GM23338 (cell line): ENCODE measurements around the gene ZC3H7A. TPM values are rescaled to one million over a fixed set of nuclear protein-coding genes. Genes with fewer than 3 reads are reported as not detected.

Experiments
- ATAC-seq: fragments of 200-7000 bp; cut with Tn5 transposase; 3 replicates; pipeline ENCODE4 v1.9.1; 2020
- DNase-seq: peaks from one replicate; pipeline ENCODE4 v3.0.0-alpha.2; 2015; ENCODE audit warnings: low spot score
- H2AFZ ChIP-seq: fragments of 200-600 bp; sonication (generic); 2 replicates; pipeline ENCODE4 v1.8.0; 2016; ENCODE audit warnings: antibody characterized with exemption, mild to moderate bottlenecking, moderate library complexity
- H3F3A ChIP-seq: fragments of 200-600 bp; sonication (generic); replicated peaks from 2 replicates; pipeline ENCODE4 v1.8.0; 2017; ENCODE audit warnings: antibody characterized with exemption, mixed run types, low read depth
- H3K27ac ChIP-seq: fragments of 200-600 bp; sonication (generic); 2 replicates; pipeline ENCODE4 v1.6.1; 2016; ENCODE audit warnings: low read depth
- H3K27me3 ChIP-seq: fragments of 200-600 bp; sonication (generic); 2 replicates; pipeline ENCODE4 v1.8.0; 2016; ENCODE audit warnings: mild to moderate bottlenecking, mixed run types, moderate library complexity; ENCODE audit not compliant: insufficient read depth
- H3K36me3 ChIP-seq: fragments of 200-600 bp; sonication (generic); 2 replicates; pipeline ENCODE4 v1.8.0; 2016; ENCODE audit warnings: mild to moderate bottlenecking; ENCODE audit not compliant: insufficient read depth
- H3K4me1 ChIP-seq: fragments of 200-600 bp; sonication (generic); 2 replicates; pipeline ENCODE4 v1.8.0; 2016; ENCODE audit warnings: mild to moderate bottlenecking, moderate library complexity; ENCODE audit not compliant: insufficient read depth
- H3K4me2 ChIP-seq: fragments of 200-600 bp; sonication (generic); 2 replicates; pipeline ENCODE4 v1.7.1; 2017; ENCODE audit warnings: mixed run types
- H3K4me3 ChIP-seq: fragments of 200-600 bp; sonication (generic); 2 replicates; pipeline ENCODE4 v1.6.1; 2016; ENCODE audit warnings: mixed run types
- H3K79me2 ChIP-seq: fragments of 200-600 bp; sonication (generic); replicated peaks from 2 replicates; pipeline ENCODE4 v1.8.0; 2017; ENCODE audit warnings: mild to moderate bottlenecking; ENCODE audit not compliant: insufficient read depth
- H3K9me2 ChIP-seq: fragments of 200-600 bp; sonication (generic); 2 replicates; pipeline ENCODE4 v1.8.0; 2017; ENCODE audit not compliant: insufficient read depth
- H4K20me1 ChIP-seq: fragments of 200-600 bp; sonication (generic); replicated peaks from 2 replicates; pipeline ENCODE4 v1.8.0; 2017; ENCODE audit warnings: mild to moderate bottlenecking; ENCODE audit not compliant: insufficient read depth
- H3K27ac Mint-ChIP-seq: 2 replicates; pipeline ENCODE4 v1.8.0; 2020; ENCODE audit warnings: inconsistent platforms, mild to moderate bottlenecking, moderate library complexity, mixed read lengths
- H3K27me3 Mint-ChIP-seq: 3 replicates; pipeline ENCODE4 v1.8.0; 2022; ENCODE audit warnings: low read depth, mild to moderate bottlenecking, moderate library complexity, mixed read lengths, inconsistent platforms; ENCODE audit not compliant: insufficient read depth, poor library complexity
- H3K36me3 Mint-ChIP-seq: 3 replicates; pipeline ENCODE4 v1.8.0; 2021; ENCODE audit warnings: low read depth, mild to moderate bottlenecking, inconsistent platforms, moderate library complexity, mixed read lengths
- H3K4me1 Mint-ChIP-seq: 3 replicates; pipeline ENCODE4 v1.8.0; 2020; ENCODE audit warnings: mild to moderate bottlenecking, inconsistent platforms, mixed read lengths
- H3K4me3 Mint-ChIP-seq: 3 replicates; pipeline ENCODE4 v1.8.0; 2021; ENCODE audit warnings: moderate library complexity, mild to moderate bottlenecking, inconsistent platforms, mixed read lengths
- H3K9me3 Mint-ChIP-seq: 3 replicates; pipeline ENCODE4 v1.8.0; 2020; ENCODE audit warnings: moderate library complexity, mild to moderate bottlenecking, inconsistent platforms, mixed read lengths
- EZH2 ChIP-seq: fragments of 200-600 bp; sonication (generic); IDR thresholded peaks from one replicate; pipeline ENCODE4 v1.8.0; 2017; ENCODE audit warnings: antibody characterized with exemption, mild to moderate bottlenecking, low read depth; ENCODE audit not compliant: unreplicated experiment
- JUNB ChIP-seq: IDR thresholded peaks from one replicate; pipeline ENCODE4 v1.6.1; 2016; ENCODE audit warnings: antibody characterized with exemption; ENCODE audit not compliant: unreplicated experiment
- NANOG ChIP-seq: IDR thresholded peaks from 2 replicates; pipeline ENCODE4 v1.6.1; 2016; ENCODE audit warnings: antibody characterized with exemption, borderline replicate concordance
- POLR2AphosphoS5 ChIP-seq: IDR thresholded peaks from 2 replicates; pipeline ENCODE4 v1.6.1; 2016; ENCODE audit warnings: antibody characterized with exemption, low read depth
- STAT1 ChIP-seq: IDR thresholded peaks from one replicate; pipeline ENCODE4 v1.6.1; 2016; ENCODE audit warnings: antibody characterized with exemption; ENCODE audit not compliant: unreplicated experiment
- ZNF114 ChIP-seq: fragments of 250-450 bp; sonication (Bioruptor Pico); IDR thresholded peaks from 2 replicates; pipeline ENCODE4 v1.5.0; 2020; ENCODE audit warnings: mild to moderate bottlenecking, moderate library complexity
- ZNF331 ChIP-seq: fragments of 250-450 bp; sonication (Bioruptor Pico); IDR thresholded peaks from 2 replicates; pipeline ENCODE4 v1.5.0; 2020; ENCODE audit warnings: low read depth, mild to moderate bottlenecking, moderate library complexity
- polyA plus RNA-seq: library from polyadenylated mRNA; unstranded; fragments of >200 nt; fragmentation: Nextera tagmentation; extraction: Ambion mirVana; gene quantifications from 2 replicates; pipeline ENCODE4 v1.2.1, GENCODE V29; 2016
- total RNA-seq: library from RNA; depleted of rRNA; stranded (reverse); fragments of >200 nt; shearing (Covaris generic); gene quantifications from 2 replicates; pipeline ENCODE4 v1.2.3, GENCODE V29; 2014
- TF ChIP-seq, protein P1 (sequence below): IDR thresholded peaks from one replicate; pipeline ENCODE4 v1.6.1; 2018; ENCODE audit warnings: antibody characterized with exemption; ENCODE audit not compliant: unreplicated experiment
- TF ChIP-seq, protein P2 (sequence below): fragments of 250-450 bp; sonication (Bioruptor Pico); IDR thresholded peaks from 2 replicates; pipeline ENCODE4 v1.5.0; 2020; ENCODE audit warnings: mild to moderate bottlenecking, moderate library complexity
- TF ChIP-seq, protein P3 (sequence below): IDR thresholded peaks from 2 replicates; pipeline ENCODE4 v1.6.1; 2016; ENCODE audit warnings: antibody characterized with exemption

Gene ZC3H7A
- total and polyA plus RNA-seq, 2 experiments from 2014 or later: 32.7 to 42.2 TPM

DNA sequence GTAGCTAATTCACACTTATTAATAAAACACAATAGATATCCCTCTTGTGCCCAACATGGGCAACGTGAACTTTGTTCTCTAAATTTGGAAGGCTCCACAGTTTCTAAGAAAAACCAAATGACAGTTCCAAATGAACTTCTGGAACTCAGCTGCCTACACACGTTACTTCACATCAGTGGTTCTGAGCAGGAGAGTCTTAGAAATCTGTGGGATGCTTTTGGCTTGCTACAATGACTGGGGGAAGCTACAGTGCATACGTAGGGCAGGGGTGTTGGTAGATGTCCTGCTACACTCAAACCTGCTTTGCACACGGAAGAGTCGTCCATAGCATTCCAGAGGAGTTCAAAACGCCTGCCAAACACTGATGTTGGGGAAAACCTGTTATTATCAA, 62.4 kb downstream of the ZC3H7A start (continued):
- TF ChIP-seq, protein P1, sequence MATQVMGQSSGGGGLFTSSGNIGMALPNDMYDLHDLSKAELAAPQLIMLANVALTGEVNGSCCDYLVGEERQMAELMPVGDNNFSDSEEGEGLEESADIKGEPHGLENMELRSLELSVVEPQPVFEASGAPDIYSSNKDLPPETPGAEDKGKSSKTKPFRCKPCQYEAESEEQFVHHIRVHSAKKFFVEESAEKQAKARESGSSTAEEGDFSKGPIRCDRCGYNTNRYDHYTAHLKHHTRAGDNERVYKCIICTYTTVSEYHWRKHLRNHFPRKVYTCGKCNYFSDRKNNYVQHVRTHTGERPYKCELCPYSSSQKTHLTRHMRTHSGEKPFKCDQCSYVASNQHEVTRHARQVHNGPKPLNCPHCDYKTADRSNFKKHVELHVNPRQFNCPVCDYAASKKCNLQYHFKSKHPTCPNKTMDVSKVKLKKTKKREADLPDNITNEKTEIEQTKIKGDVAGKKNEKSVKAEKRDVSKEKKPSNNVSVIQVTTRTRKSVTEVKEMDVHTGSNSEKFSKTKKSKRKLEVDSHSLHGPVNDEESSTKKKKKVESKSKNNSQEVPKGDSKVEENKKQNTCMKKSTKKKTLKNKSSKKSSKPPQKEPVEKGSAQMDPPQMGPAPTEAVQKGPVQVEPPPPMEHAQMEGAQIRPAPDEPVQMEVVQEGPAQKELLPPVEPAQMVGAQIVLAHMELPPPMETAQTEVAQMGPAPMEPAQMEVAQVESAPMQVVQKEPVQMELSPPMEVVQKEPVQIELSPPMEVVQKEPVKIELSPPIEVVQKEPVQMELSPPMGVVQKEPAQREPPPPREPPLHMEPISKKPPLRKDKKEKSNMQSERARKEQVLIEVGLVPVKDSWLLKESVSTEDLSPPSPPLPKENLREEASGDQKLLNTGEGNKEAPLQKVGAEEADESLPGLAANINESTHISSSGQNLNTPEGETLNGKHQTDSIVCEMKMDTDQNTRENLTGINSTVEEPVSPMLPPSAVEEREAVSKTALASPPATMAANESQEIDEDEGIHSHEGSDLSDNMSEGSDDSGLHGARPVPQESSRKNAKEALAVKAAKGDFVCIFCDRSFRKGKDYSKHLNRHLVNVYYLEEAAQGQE: no peak
- TF ChIP-seq NANOG: no peak
- no peak for TF ChIP-seq JUNB
- TF ChIP-seq, protein P2, sequence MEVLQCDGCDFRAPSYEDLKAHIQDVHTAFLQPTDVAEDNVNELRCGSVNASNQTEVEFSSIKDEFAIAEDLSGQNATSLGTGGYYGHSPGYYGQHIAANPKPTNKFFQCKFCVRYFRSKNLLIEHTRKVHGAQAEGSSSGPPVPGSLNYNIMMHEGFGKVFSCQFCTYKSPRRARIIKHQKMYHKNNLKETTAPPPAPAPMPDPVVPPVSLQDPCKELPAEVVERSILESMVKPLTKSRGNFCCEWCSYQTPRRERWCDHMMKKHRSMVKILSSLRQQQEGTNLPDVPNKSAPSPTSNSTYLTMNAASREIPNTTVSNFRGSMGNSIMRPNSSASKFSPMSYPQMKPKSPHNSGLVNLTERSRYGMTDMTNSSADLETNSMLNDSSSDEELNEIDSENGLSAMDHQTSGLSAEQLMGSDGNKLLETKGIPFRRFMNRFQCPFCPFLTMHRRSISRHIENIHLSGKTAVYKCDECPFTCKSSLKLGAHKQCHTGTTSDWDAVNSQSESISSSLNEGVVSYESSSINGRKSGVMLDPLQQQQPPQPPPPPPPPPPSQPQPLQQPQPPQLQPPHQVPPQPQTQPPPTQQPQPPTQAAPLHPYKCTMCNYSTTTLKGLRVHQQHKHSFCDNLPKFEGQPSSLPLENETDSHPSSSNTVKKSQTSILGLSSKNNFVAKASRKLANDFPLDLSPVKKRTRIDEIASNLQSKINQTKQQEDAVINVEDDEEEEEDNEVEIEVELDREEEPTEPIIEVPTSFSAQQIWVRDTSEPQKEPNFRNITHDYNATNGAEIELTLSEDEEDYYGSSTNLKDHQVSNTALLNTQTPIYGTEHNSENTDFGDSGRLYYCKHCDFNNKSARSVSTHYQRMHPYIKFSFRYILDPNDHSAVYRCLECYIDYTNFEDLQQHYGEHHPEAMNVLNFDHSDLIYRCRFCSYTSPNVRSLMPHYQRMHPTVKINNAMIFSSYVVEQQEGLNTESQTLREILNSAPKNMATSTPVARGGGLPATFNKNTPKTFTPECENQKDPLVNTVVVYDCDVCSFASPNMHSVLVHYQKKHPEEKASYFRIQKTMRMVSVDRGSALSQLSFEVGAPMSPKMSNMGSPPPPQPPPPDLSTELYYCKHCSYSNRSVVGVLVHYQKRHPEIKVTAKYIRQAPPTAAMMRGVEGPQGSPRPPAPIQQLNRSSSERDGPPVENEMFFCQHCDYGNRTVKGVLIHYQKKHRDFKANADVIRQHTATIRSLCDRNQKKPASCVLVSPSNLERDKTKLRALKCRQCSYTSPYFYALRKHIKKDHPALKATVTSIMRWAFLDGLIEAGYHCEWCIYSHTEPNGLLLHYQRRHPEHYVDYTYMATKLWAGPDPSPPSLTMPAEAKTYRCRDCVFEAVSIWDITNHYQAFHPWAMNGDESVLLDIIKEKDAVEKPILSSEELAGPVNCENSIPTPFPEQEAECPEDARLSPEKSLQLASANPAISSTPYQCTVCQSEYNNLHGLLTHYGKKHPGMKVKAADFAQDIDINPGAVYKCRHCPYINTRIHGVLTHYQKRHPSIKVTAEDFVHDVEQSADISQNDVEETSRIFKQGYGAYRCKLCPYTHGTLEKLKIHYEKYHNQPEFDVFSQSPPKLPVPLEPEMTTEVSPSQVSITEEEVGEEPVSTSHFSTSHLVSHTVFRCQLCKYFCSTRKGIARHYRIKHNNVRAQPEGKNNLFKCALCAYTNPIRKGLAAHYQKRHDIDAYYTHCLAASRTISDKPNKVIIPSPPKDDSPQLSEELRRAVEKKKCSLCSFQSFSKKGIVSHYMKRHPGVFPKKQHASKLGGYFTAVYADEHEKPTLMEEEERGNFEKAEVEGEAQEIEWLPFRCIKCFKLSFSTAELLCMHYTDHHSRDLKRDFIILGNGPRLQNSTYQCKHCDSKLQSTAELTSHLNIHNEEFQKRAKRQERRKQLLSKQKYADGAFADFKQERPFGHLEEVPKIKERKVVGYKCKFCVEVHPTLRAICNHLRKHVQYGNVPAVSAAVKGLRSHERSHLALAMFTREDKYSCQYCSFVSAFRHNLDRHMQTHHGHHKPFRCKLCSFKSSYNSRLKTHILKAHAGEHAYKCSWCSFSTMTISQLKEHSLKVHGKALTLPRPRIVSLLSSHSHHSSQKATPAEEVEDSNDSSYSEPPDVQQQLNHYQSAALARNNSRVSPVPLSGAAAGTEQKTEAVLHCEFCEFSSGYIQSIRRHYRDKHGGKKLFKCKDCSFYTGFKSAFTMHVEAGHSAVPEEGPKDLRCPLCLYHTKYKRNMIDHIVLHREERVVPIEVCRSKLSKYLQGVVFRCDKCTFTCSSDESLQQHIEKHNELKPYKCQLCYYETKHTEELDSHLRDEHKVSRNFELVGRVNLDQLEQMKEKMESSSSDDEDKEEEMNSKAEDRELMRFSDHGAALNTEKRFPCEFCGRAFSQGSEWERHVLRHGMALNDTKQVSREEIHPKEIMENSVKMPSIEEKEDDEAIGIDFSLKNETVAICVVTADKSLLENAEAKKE: no peak

DNA sequence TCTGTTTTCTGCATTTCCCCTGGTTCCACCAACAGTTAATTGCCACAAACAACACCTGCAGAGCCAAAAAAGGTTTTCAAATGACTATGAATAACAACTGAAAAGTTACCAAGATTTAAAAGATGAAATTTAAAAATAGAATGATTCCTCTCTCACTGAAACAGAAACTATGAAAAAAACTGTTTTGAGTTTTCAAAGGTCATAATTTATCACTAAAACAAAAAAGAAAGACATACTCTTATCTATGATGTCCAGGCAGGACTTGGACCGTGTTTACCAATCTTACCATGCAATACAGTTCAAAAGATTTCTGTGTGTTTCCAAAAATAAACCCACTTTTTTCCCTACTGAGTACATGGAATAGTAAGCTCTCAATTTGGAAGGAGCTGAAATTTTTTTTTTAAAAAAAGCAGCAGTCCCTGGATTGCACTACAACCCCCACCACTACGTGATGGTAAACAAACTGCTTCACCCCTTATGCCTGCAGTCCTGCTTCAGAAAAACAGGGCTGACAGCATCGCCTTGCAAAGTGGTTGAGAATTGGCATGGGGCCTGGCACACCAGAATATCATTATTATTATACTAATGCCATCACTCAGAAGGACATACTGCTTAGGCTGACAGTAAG, 62.9 kb downstream of the ZC3H7A start:
- H3K4me3 Mint-ChIP-seq: no peak overlapping the region
- Histone ChIP-seq H3K4me1 (no peaks in the 10 kb centered on the region), H3K27ac (no peak overlapping the region), H3K27me3 (no peaks in the 10 kb centered on the region), H3K4me3 (no peak overlapping the region), H3K79me2 (peaks cover 36% of the 10 kb centered on the region), H3K4me2 (no peak overlapping the region), H2AFZ (no peak overlapping the region), H3K9me2 (no peaks in the 10 kb centered on the region), H4K20me1 (peaks cover 15% of the 10 kb centered on the region; the same call in 1 of the 2 replicates), H3K36me3 (peaks cover 15% of the 10 kb centered on the region; the same call in 1 of the 2 replicates), H3F3A (no peaks in the 10 kb centered on the region)
- TF ChIP-seq POLR2AphosphoS5 (no peak), ZNF114 (no peak), ZNF331 (no peak), EZH2 (no peak), NANOG (no peak), JUNB (no peak), STAT1 (no peak)
- TF ChIP-seq, protein P3, sequence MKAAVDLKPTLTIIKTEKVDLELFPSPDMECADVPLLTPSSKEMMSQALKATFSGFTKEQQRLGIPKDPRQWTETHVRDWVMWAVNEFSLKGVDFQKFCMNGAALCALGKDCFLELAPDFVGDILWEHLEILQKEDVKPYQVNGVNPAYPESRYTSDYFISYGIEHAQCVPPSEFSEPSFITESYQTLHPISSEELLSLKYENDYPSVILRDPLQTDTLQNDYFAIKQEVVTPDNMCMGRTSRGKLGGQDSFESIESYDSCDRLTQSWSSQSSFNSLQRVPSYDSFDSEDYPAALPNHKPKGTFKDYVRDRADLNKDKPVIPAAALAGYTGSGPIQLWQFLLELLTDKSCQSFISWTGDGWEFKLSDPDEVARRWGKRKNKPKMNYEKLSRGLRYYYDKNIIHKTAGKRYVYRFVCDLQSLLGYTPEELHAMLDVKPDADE: no peak
- TF ChIP-seq, protein P1: no peak
- H3K36me3 Mint-ChIP-seq: peaks cover 27% of the 10 kb centered on the region; the same call in 2 of the 3 replicates
- DNase-seq: no peak
- peaks cover under 1% of the 10 kb centered on the region for H3K27me3 Mint-ChIP-seq
- no peak for ATAC-seq
- H3K9me3 Mint-ChIP-seq: no peaks in the 10 kb centered on the region
- no peak overlapping the region for H3K27ac Mint-ChIP-seq
- H3K4me1 Mint-ChIP-seq: no peaks in the 10 kb centered on the region; the same call in 2 of the 3 replicates
